K562 (cell line): Measurements from ENCODE around the gene FDX2. TPM values are rescaled to one million over a fixed set of nuclear protein-coding genes. Genes with fewer than 3 reads are reported as not detected.
A peak's percentile ranks its signal among the peaks of the same experiment; 100 is the strongest.

Experiments used
- BMI1 ChIP-seq: fragments of 150-350 bp; IDR thresholded peaks from 2 replicates; pipeline ENCODE4 v1.6.1; 2014; ENCODE audit warnings: low read length
- CGGBP1 ChIP-seq: fragments of 250-450 bp; sonication (Bioruptor Pico); IDR thresholded peaks from 2 replicates; pipeline ENCODE4 v1.9.0; 2021; ENCODE audit warnings: mild to moderate bottlenecking
- ELF1 ChIP-seq: fragments of 200-800 bp; sonication (Bioruptor generic); IDR thresholded peaks from 2 replicates; pipeline ENCODE4 v1.6.1; 2016; ENCODE audit warnings: missing genetic modification characterization, missing compliant biosample characterization
- ETV1 ChIP-seq: fragments of 450-650 bp; conservative IDR thresholded peaks from 2 replicates; pipeline ENCODE4 v1.6.1; 2016; ENCODE audit warnings: missing genetic modification characterization, control low read depth, low read depth, missing compliant biosample characterization
- MAFK ChIP-seq: IDR thresholded peaks from 2 replicates; pipeline ENCODE4 v1.6.1; 2011; ENCODE audit warnings: low read length, improper control_type of control experiment
- NR1H2 ChIP-seq: sonication (generic); formaldehyde crosslinking; IDR thresholded peaks from 2 replicates; pipeline ENCODE4 v1.4.0; 2020; ENCODE audit warnings: mild to moderate bottlenecking, missing genetic modification reagents
- RB1 ChIP-seq: fragments of 450-650 bp; IDR thresholded peaks from 2 replicates; pipeline ENCODE4 v1.6.1; 2017; ENCODE audit warnings: low read depth, mild to moderate bottlenecking
- RFX7 ChIP-seq: fragments of 250-450 bp; sonication (Bioruptor Pico); IDR thresholded peaks from 2 replicates; pipeline ENCODE4 v1.5.1; 2021; ENCODE audit warnings: mild to moderate bottlenecking
- SLC30A9 ChIP-seq: fragments of 250-450 bp; sonication (Bioruptor Pico); IDR thresholded peaks from 2 replicates; pipeline ENCODE4 v1.8.0; 2022; ENCODE audit warnings: mild to moderate bottlenecking, moderate library complexity
- XRCC4 ChIP-seq: IDR thresholded peaks from one replicate; pipeline ENCODE4 v1.6.1; 2011; ENCODE audit not compliant: insufficient read depth, insufficient read length; ENCODE audit errors: extremely low read depth
- ZBTB40 ChIP-seq, 2 experiments: fragments of 450-650 bp in 1 of 2; sonication (generic) in 1 of 2; formaldehyde crosslinking in 1 of 2; IDR thresholded peaks; 2 replicates each; pipeline versions ENCODE4 v1.7.1 to v1.9.0; 2016 to 2022; ENCODE audit warnings: inconsistent platforms in 1 of 2, mild to moderate bottlenecking in 1 of 2, missing genetic modification reagents in 1 of 2
- ZBTB9 ChIP-seq: fragments of 450-650 bp; formaldehyde crosslinking; IDR thresholded peaks from 2 replicates; pipeline ENCODE4 v1.4.0; 2020; ENCODE audit warnings: mild to moderate bottlenecking, moderate library complexity
- ZHX1 ChIP-seq: fragments of 150-350 bp; conservative IDR thresholded peaks from 2 replicates; pipeline ENCODE4 v1.6.1; 2014; ENCODE audit warnings: low read length
- ZNF551 ChIP-seq: fragments of 250-450 bp; sonication (Bioruptor Pico); IDR thresholded peaks from 2 replicates; pipeline ENCODE4 v1.5.0; 2021; ENCODE audit warnings: mild to moderate bottlenecking, moderate library complexity
- ZNF583 ChIP-seq: fragments of 250-450 bp; sonication (Bioruptor Pico); IDR thresholded peaks from 2 replicates; pipeline ENCODE4 v1.4.0; 2020
- ZNF586 ChIP-seq: fragments of 450-650 bp; formaldehyde crosslinking; conservative IDR thresholded peaks from 2 replicates; pipeline ENCODE4 v1.4.0; 2020; ENCODE audit warnings: mild to moderate bottlenecking, moderate library complexity
- polyA plus RNA-seq, 8 experiments: library from polyadenylated mRNA; depleted of rRNA in 4 of 8; stranded (reverse) in 5 of 8; unstranded in 3 of 8; fragments of >200 nt; fragmentation: Nextera tagmentation in 2 of 8; fragmentation: Illumina TruSeq in 1 of 8; extraction: Ambion mirVana in 2 of 8; extraction: Trizol in 1 of 8; gene quantifications; 2 replicates each; pipeline versions ENCODE4 v1.2.1 to v1.2.3, GENCODE V29; 2011 to 2014; ENCODE audit warnings: inconsistent platforms in 1 of 8, missing spikeins in 1 of 8
- total RNA-seq, 7 experiments: library from RNA; depleted of rRNA in 6 of 7; stranded (reverse); fragments of >200 nt in 6 of 7; fragmentation: Illumina TruSeq in 2 of 7; extraction: Trizol in 2 of 7; gene quantifications; 2 replicates each; pipeline versions ENCODE4 v1.2.1 to v1.2.3, GENCODE V29; 2011 to 2021; ENCODE audit warnings: low replicate concordance in 1 of 7

FDX2 gene
- total and polyA plus RNA-seq, 9 of the 15 experiments (the other 6 are each of a cell fraction or from before 2014, with no cell fraction given): 2.5 to 49.8 (median 29.7) TPM

GRCh38 chr19:10289836-10290356, 25.9 kb downstream of the FDX2 start, which contains the start of gene ICAM5 (continued):
- TF ChIP-seq ZHX1: no peak
- TF ChIP-seq ZBTB9 (CRISPR knock-in tag): no peak
- TF ChIP-seq BMI1: no peak
- TF ChIP-seq CGGBP1: no peak
- no peak for TF ChIP-seq ZNF583 (CRISPR knock-in tag)
- no peak for TF ChIP-seq MAFK
- TF ChIP-seq NR1H2 (CRISPR knock-in tag): no peak
- TF ChIP-seq RFX7 (CRISPR knock-in tag): no peak
- TF ChIP-seq ZNF551 (CRISPR knock-in tag): no peak
- peak; percentile 34; the same call in 1 of the 2 replicates for TF ChIP-seq RB1
- no peak for TF ChIP-seq ZNF586
- TF ChIP-seq XRCC4: no peak
- no peak for TF ChIP-seq ETV1
- no peak for TF ChIP-seq ELF1
- no peak for TF ChIP-seq SLC30A9 (CRISPR knock-in tag)
- no peak for TF ChIP-seq ZBTB40 (IDR thresholded peaks at IDR 0.05)
- no peak for TF ChIP-seq ZBTB40 (CRISPR knock-in tag; IDR thresholded peaks at IDR 0.05)
